Right lobe of liver (tissue), 4 donors: Measurements from ENCODE around the gene GMDS.

Experiments
- CTCF ChIP-seq, 4 donors: fragments of 200-600 bp in 3 of 4; fragments of 450-650 bp in 1 of 4; IDR thresholded peaks; one replicate each; pipeline versions ENCODE4 v1.5.1 to v1.8.0; 2016 to 2022; ENCODE audit warnings: antibody characterized with exemption in 4 of 4, mild to moderate bottlenecking in 2 of 4
- POLR2A ChIP-seq: fragments of 450-650 bp; IDR thresholded peaks from one replicate; pipeline ENCODE4 v1.6.1; 2017; ENCODE audit warnings: antibody characterized with exemption, mild to moderate bottlenecking
- donor health status: DM: no; HTN: no; CAD: no.
- donor health status: DM: no; HTN: no; CAD: no.
- donor health status: DM: no; HTN: yes; CAD: no.

- TF ChIP-seq CTCF (IDR thresholded peaks at IDR 0.05) (no peak), POLR2A (no peak)
These were observed 478.8 kb downstream of the GMDS start for GRCh38 chr6:1766654-1767053.
